Neural cell (in vitro differentiated cells): ENCODE results near the gene CFAP161. TPM values are rescaled to one million over a fixed set of nuclear protein-coding genes. Genes with fewer than 3 reads are reported as not detected.

Experiments used
- H2AFZ ChIP-seq: fragments of 200-600, 300-800 bp; sonication (generic), shearing (Covaris generic); 2 replicates; pipeline ENCODE4 v1.6.0; 2014; ENCODE audit warnings: low read depth, mild to moderate bottlenecking, antibody characterized with exemption, low read length, moderate library complexity
- H3F3A ChIP-seq: fragments of 200-600 bp; shearing (Covaris generic); 2 replicates; pipeline ENCODE4 v1.6.1; 2016; ENCODE audit warnings: mild to moderate bottlenecking, moderate library complexity, mixed read lengths, antibody characterized with exemption, low read length; ENCODE audit not compliant: insufficient read depth, poor library complexity, severe bottlenecking
- H3K27ac ChIP-seq: fragments of 200-600, 300-800 bp; sonication (generic), shearing (Covaris generic); 2 replicates; pipeline ENCODE4 v1.5.1; 2014; ENCODE audit warnings: mild to moderate bottlenecking, low read length, moderate library complexity
- H3K27me3 ChIP-seq: fragments of 300-800, 200-600 bp; sonication (generic), shearing (Covaris generic); 2 replicates; pipeline ENCODE4 v1.6.0; 2014; ENCODE audit warnings: mild to moderate bottlenecking, low read depth, low read length, moderate library complexity; ENCODE audit not compliant: insufficient read depth
- H3K36me3 ChIP-seq: fragments of 300-800, 200-600 bp; sonication (generic), shearing (Covaris generic); 2 replicates; pipeline ENCODE4 v1.5.1; 2014; ENCODE audit warnings: mild to moderate bottlenecking, antibody characterized with exemption, low read length, moderate library complexity; ENCODE audit not compliant: insufficient read depth
- H3K4me2 ChIP-seq: fragments of 300-800, 200-600 bp; sonication (generic), shearing (Covaris generic); 2 replicates; pipeline ENCODE4 v1.6.0; 2014; ENCODE audit warnings: mild to moderate bottlenecking, low read length
- H3K4me3 ChIP-seq: fragments of 300-800, 200-600 bp; sonication (generic), shearing (Covaris generic); 2 replicates; pipeline ENCODE4 v1.5.1; 2014; ENCODE audit warnings: mild to moderate bottlenecking, low read length, moderate library complexity
- H3K79me2 ChIP-seq: fragments of 200-600 bp; shearing (Covaris generic); replicated peaks from 2 replicates; pipeline ENCODE4 v1.6.0; 2014; ENCODE audit warnings: mild to moderate bottlenecking, low read length, moderate library complexity; ENCODE audit not compliant: insufficient read depth
- H3K9ac ChIP-seq: fragments of 300-800, 200-600 bp; sonication (generic), shearing (Covaris generic); 2 replicates; pipeline ENCODE4 v1.6.1; 2016; ENCODE audit warnings: mild to moderate bottlenecking, low read length, mixed read lengths
- H3K9me2 ChIP-seq: fragments of 200-600 bp; shearing (Covaris generic); 2 replicates; pipeline ENCODE4 v1.6.1; 2016; ENCODE audit warnings: mild to moderate bottlenecking, low read length, mixed read lengths; ENCODE audit not compliant: insufficient read depth
- H3K9me3 ChIP-seq: fragments of 200-600, 300-800 bp; sonication (generic), shearing (Covaris generic); 2 replicates; pipeline ENCODE4 v1.6.1; 2016; ENCODE audit warnings: mild to moderate bottlenecking, mixed run types, low read length, moderate library complexity, mixed read lengths
- H4K20me1 ChIP-seq: fragments of 200-600 bp; shearing (Covaris generic); 2 replicates; pipeline ENCODE4 v1.6.1; 2016; ENCODE audit warnings: mild to moderate bottlenecking, mixed run types; ENCODE audit not compliant: insufficient read depth
- EP300 ChIP-seq: fragments of 450-650 bp; conservative IDR thresholded peaks from 2 replicates; pipeline ENCODE4 v1.6.1; 2014; ENCODE audit warnings: antibody characterized with exemption, mild to moderate bottlenecking, moderate library complexity; ENCODE audit not compliant: poor library complexity, severe bottlenecking
- EZH2 ChIP-seq: fragments of 200-600, 300-800 bp; shearing (Covaris generic), sonication (generic); IDR thresholded peaks from 2 replicates; pipeline ENCODE4 v1.6.1; 2014; ENCODE audit warnings: antibody characterized with exemption, low read length, borderline replicate concordance, mild to moderate bottlenecking; ENCODE audit not compliant: insufficient read depth, poor library complexity, severe bottlenecking
- MXI1 ChIP-seq: fragments of 450-650 bp; conservative IDR thresholded peaks from 2 replicates; pipeline ENCODE4 v1.6.1; 2014; ENCODE audit warnings: antibody characterized with exemption, mild to moderate bottlenecking; ENCODE audit not compliant: poor library complexity, severe bottlenecking
- POLR2AphosphoS5 ChIP-seq: IDR thresholded peaks from 2 replicates; pipeline ENCODE4 v1.6.1; 2012
- RAD21 ChIP-seq: fragments of 450-650 bp; conservative IDR thresholded peaks from 2 replicates; pipeline ENCODE4 v1.6.1; 2014; ENCODE audit warnings: antibody characterized with exemption, mild to moderate bottlenecking, moderate library complexity
- REST ChIP-seq: IDR thresholded peaks from 2 replicates; pipeline ENCODE4 v1.6.1; 2012; ENCODE audit warnings: borderline replicate concordance
- SMC3 ChIP-seq: fragments of 450-650 bp; conservative IDR thresholded peaks from 2 replicates; pipeline ENCODE4 v1.6.1; 2014; ENCODE audit warnings: antibody characterized with exemption, mild to moderate bottlenecking, moderate library complexity; ENCODE audit not compliant: poor library complexity
- TAF1 ChIP-seq: IDR thresholded peaks from 2 replicates; pipeline ENCODE4 v1.6.1; 2012; ENCODE audit warnings: low read depth
- polyA plus RNA-seq: library from polyadenylated mRNA; depleted of rRNA; stranded (reverse); fragments of >200 nt; gene quantifications from 2 replicates; pipeline ENCODE4 v1.2.3, GENCODE V29; 2014
- TF ChIP-seq, protein P1 (sequence below): fragments of 450-650 bp; IDR thresholded peaks from 2 replicates; pipeline ENCODE4 v1.5.1; 2014; ENCODE audit warnings: antibody characterized with exemption, mild to moderate bottlenecking, moderate library complexity; ENCODE audit not compliant: poor library complexity, severe bottlenecking

The CFAP161 gene
- polyA plus RNA-seq, 1 donor from 2014 or later, result not detected

GRCh38 chr15:81088470-81089013 is 45.5 kb upstream of the CFAP161 start:
- Histone ChIP-seq H3K36me3 (no peaks in the 10 kb centered on the region), H3K4me3 (no peak overlapping the region), H3K4me2 (no peak overlapping the region), H3K9ac (no peak overlapping the region), H3K9me3 (no peaks in the 10 kb centered on the region), H3K9me2 (no peaks in the 10 kb centered on the region), H3F3A (no peaks in the 10 kb centered on the region), H2AFZ (no peak overlapping the region), H3K27me3 (no peaks in the 10 kb centered on the region), H3K27ac (no peak overlapping the region), H4K20me1 (no peaks in the 10 kb centered on the region), H3K79me2 (no peaks in the 10 kb centered on the region)
- TF ChIP-seq MXI1 (no peak), REST (no peak), EP300 (no peak), EZH2 (no peak), POLR2AphosphoS5 (no peak), TAF1 (no peak), RAD21 (no peak), SMC3 (no peak)
- TF ChIP-seq, protein P1, sequence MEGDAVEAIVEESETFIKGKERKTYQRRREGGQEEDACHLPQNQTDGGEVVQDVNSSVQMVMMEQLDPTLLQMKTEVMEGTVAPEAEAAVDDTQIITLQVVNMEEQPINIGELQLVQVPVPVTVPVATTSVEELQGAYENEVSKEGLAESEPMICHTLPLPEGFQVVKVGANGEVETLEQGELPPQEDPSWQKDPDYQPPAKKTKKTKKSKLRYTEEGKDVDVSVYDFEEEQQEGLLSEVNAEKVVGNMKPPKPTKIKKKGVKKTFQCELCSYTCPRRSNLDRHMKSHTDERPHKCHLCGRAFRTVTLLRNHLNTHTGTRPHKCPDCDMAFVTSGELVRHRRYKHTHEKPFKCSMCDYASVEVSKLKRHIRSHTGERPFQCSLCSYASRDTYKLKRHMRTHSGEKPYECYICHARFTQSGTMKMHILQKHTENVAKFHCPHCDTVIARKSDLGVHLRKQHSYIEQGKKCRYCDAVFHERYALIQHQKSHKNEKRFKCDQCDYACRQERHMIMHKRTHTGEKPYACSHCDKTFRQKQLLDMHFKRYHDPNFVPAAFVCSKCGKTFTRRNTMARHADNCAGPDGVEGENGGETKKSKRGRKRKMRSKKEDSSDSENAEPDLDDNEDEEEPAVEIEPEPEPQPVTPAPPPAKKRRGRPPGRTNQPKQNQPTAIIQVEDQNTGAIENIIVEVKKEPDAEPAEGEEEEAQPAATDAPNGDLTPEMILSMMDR, result no peak

DNA sequence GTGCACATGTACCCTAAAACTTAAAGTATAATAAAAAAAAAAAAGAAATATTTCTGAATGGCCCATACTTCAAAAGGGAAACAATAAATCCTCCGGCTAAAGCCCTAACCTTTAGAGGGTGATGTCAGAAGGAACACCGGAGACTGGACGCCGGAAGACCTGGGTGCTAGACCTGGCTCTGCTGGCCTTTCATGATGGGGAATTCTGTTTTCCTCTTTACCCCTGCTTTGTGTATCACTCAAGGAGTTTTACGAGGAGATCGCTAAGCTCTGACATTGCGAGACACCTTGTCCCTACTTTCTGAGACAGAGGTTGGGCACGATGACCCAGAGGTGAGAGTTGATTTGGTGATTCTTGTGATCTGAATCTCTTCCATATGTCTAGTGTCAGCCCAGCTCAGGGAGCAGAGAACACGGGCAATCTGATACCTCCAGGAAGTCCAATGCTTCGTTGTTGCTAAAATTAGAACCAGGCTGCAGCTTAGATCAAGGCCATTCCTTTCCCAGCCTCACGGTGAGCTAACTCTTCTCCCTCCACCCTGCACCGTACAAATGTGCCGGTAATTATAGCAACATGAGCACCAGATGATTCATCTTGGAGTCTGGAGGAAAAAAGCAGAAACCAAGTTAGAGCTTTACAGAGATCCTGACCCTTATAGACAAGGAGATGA is 42.0 kb upstream of the CFAP161 start:
- H3K27me3 ChIP-seq, result no peaks in the 10 kb centered on the region
- H3K36me3 ChIP-seq, result no peaks in the 10 kb centered on the region
- no peaks in the 10 kb centered on the region for H3K9me2 ChIP-seq
- no peak overlapping the region for H3K4me3 ChIP-seq
- H3F3A ChIP-seq, result no peaks in the 10 kb centered on the region
- H4K20me1 ChIP-seq, result no peaks in the 10 kb centered on the region
- no peak overlapping the region for H2AFZ ChIP-seq
- TF ChIP-seq EZH2, result no peak
- TF ChIP-seq RAD21, result no peak
- no peak for TF ChIP-seq REST
- no peak for TF ChIP-seq SMC3
- no peak for TF ChIP-seq POLR2AphosphoS5
- no peak for TF ChIP-seq TAF1
- no peak for TF ChIP-seq EP300
- TF ChIP-seq, protein P1, result no peak
- TF ChIP-seq MXI1, result no peak
- no peak overlapping the region for H3K4me2 ChIP-seq
- no peaks in the 10 kb centered on the region for H3K79me2 ChIP-seq
- H3K9ac ChIP-seq, result no peak overlapping the region
- no peaks in the 10 kb centered on the region for H3K9me3 ChIP-seq
- no peak overlapping the region for H3K27ac ChIP-seq
